A673 (cell line): ENCODE measurements around the gene LRRC52. TPM values are rescaled to one million over a fixed set of nuclear protein-coding genes. Genes with fewer than 3 reads are reported as not detected.

Experiments
- BruUV-seq: library from RNA; stranded (reverse); fragments of 400-500 nt; replicated peaks from 2 replicates; lab custom pipeline; 2021; lab: Mats Ljungman, UMichigan
- CTCF ChIA-PET: fragments of 300-600 bp; sonication (Branson Sonifier 250); formaldehyde crosslinking; loops from one replicate; lab custom pipeline; 2022; ENCODE audit warnings: antibody characterized with exemption; lab: Charles Lee
- POLR2A ChIA-PET: fragments of 300-600 bp; sonication (Branson Sonifier 250); formaldehyde crosslinking; loops from one replicate; lab custom pipeline; 2022; ENCODE audit warnings: antibody characterized with exemption; ENCODE audit not compliant: low non-redundant PET; lab: Charles Lee
- DNase-seq: peaks from one replicate; pipeline ENCODE4 v3.0.0-alpha.2; 2015; ENCODE audit warnings: low spot score
- H3K27ac ChIP-seq: fragments of 200-600 bp; sonication (generic); 2 replicates; pipeline ENCODE4 v1.5.1; 2016; ENCODE audit warnings: mixed run types, low read depth, mild to moderate bottlenecking, mixed read lengths, antibody characterized with exemption, low read length; ENCODE audit not compliant: poor library complexity, severe bottlenecking
- H3K27me3 ChIP-seq: fragments of 200-600 bp; sonication (generic); replicated peaks from 2 replicates; pipeline ENCODE4 v1.6.1; 2017; ENCODE audit warnings: mixed run types, low read depth, mild to moderate bottlenecking, mixed read lengths, antibody characterized with exemption, low read length; ENCODE audit not compliant: insufficient read depth, poor library complexity
- H3K36me3 ChIP-seq: fragments of 200-600 bp; sonication (generic); 2 replicates; pipeline ENCODE4 v1.6.1; 2016; ENCODE audit warnings: mixed run types, mild to moderate bottlenecking, mixed read lengths, antibody characterized with exemption, low read length; ENCODE audit not compliant: insufficient read depth, poor library complexity, severe bottlenecking
- H3K4me1 ChIP-seq: fragments of 200-600 bp; sonication (generic); 2 replicates; pipeline ENCODE4 v1.6.1; 2017; ENCODE audit warnings: mixed run types, mild to moderate bottlenecking, mixed read lengths, antibody characterized with exemption, low read length; ENCODE audit not compliant: insufficient read depth, poor library complexity, severe bottlenecking
- H3K4me3 ChIP-seq: fragments of 200-600 bp; sonication (generic); 2 replicates; pipeline ENCODE4 v1.5.1; 2016; ENCODE audit warnings: low read depth, mixed run types, mild to moderate bottlenecking, mixed read lengths, low read length; ENCODE audit not compliant: poor library complexity, severe bottlenecking
- H3K9me3 ChIP-seq: fragments of 200-600 bp; sonication (generic); 2 replicates; pipeline ENCODE4 v1.6.1; 2016; ENCODE audit warnings: mixed run types, low read depth, mild to moderate bottlenecking, mixed read lengths, antibody characterized with exemption, low read length; ENCODE audit not compliant: poor library complexity, severe bottlenecking
- CTCF ChIP-seq: fragments of 300-800, 200-600 bp; sonication (generic); conservative IDR thresholded peaks from 2 replicates; pipeline ENCODE4 v1.5.1; 2017; ENCODE audit warnings: low read depth, mild to moderate bottlenecking, antibody characterized with exemption, low read length, moderate library complexity, mixed read lengths
- EZH2 ChIP-seq: fragments of 200-600 bp; sonication (generic); IDR thresholded peaks from 2 replicates; pipeline ENCODE4 v1.6.1; 2017; ENCODE audit warnings: borderline replicate concordance, low read depth, mild to moderate bottlenecking, mixed read lengths, antibody characterized with exemption, low read length; ENCODE audit not compliant: poor library complexity, severe bottlenecking
- intact Hi-C: fragments of 100-400 bp; cut with micrococcal nuclease; formaldehyde crosslinking; loops from one replicate; pipeline ENCODE4 v1.10.0; 2022; ENCODE audit not compliant: unreplicated experiment
- total RNA-seq: library from RNA; stranded (reverse); gene quantifications from 2 replicates; pipeline ENCODE4 v1.2.3, GENCODE V29; 2021

LRRC52 gene
- total RNA-seq, 1 experiment from 2014 or later = not detected

GRCh38 chr1:165576536-165576935, 32.7 kb downstream of the LRRC52 start:
- no peaks in the 10 kb centered on the region for H3K4me1 ChIP-seq
- DNase-seq = no peak
- peaks cover 11% of the 10 kb centered on the region for H3K27me3 ChIP-seq
- no peaks in the 10 kb centered on the region for H3K9me3 ChIP-seq
- CTCF ChIA-PET = no interaction called here
- no peak overlapping the region for H3K4me3 ChIP-seq
- POLR2A ChIA-PET = no interaction called here
- H3K36me3 ChIP-seq = no peaks in the 10 kb centered on the region
- intact Hi-C loops = no loop called here
- no peak for TF ChIP-seq EZH2
- TF ChIP-seq CTCF = no peak
- BruUV-seq = no TSS peak
- H3K27ac ChIP-seq = no peak overlapping the region

- intact Hi-C loops = no loop called here
- Histone ChIP-seq H3K9me3 (no peaks in the 10 kb centered on the region), H3K4me1 (no peaks in the 10 kb centered on the region), H3K27me3 (peaks cover 10% of the 10 kb centered on the region), H3K4me3 (no peak overlapping the region), H3K36me3 (no peaks in the 10 kb centered on the region), H3K27ac (no peak overlapping the region)
- no peak for DNase-seq
- POLR2A ChIA-PET = no interaction called here
- CTCF ChIA-PET = no interaction called here
- TF ChIP-seq EZH2 (no peak), CTCF (no peak)
- BruUV-seq = no TSS peak
These were observed 33.9 kb downstream of the LRRC52 start for GRCh38 chr1:165577707-165578106.

- H3K4me1 ChIP-seq = no peaks in the 10 kb centered on the region
- DNase-seq = no peak
- CTCF ChIA-PET = no interaction called here
- BruUV-seq = no TSS peak
- TF ChIP-seq CTCF (no peak), EZH2 (no peak)
- intact Hi-C loops = no loop called here
- H3K4me3 ChIP-seq = no peak overlapping the region
- no peaks in the 10 kb centered on the region for H3K36me3 ChIP-seq
- peaks cover 2% of the 10 kb centered on the region for H3K27me3 ChIP-seq
- H3K27ac ChIP-seq = no peak overlapping the region
- no peaks in the 10 kb centered on the region for H3K9me3 ChIP-seq
- POLR2A ChIA-PET = no interaction called here
These were observed 37.4 kb downstream of the LRRC52 start for GRCh38 chr1:165580931-165581871.
